Measurements from ENCODE around the gene HCRT.

The HCRT gene

DNA sequence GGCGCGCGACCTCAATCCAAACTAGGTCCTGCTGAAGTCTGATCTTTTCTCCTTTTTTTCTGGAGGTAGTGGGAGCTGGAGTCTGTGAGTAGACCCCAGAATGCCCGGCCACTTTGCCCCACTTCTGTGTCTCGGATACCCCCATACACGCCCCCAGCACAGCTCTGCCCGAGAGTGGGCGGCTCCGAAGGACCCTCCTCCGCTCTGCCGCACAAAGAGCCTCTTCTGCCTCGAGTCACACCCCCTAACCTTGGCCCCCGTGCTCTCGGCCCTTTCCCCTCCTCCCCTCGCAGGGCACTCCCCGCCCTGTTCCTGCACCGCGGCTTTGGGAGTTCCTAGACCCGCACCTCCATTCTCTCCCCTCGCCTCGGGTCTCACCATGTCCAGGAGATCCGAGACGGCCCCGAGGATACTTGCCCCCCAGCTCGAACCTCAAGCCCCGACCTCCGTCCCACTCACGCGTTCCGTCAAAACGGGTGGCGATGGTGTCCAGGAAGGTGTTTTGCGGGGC lies 4.8 kb downstream of the HCRT start:
- Histone ChIP-seq H3K9me3 (replicated peaks; ENCODE audit: insufficient read depth, low read length) (no peaks in the 10 kb centered on the region), H3K79me2 (ENCODE audit: low read length) (no peaks in the 10 kb centered on the region), H3K36me3 (replicated peaks; ENCODE audit: insufficient read depth, low read length) (no peaks in the 10 kb centered on the region), H2AFZ (ENCODE audit: low read length) (peak overlapping the region; percentile 75), H3K27me3 (replicated peaks; ENCODE audit: insufficient read depth, low read length) (no peaks in the 10 kb centered on the region), H4K20me1 (ENCODE audit: insufficient read depth, low read length) (no peaks in the 10 kb centered on the region), H3F3A (ENCODE audit: insufficient read depth, low read length) (peaks cover 41% of the 10 kb centered on the region), H3K4me3 (ENCODE audit: low read length) (peak overlapping the region; percentile 63), H3K4me1 (ENCODE audit: low read length) (peaks cover 47% of the 10 kb centered on the region), H3K27ac (ENCODE audit: low read length) (no peak overlapping the region), H3K4me2 (ENCODE audit: low read depth, low read length) (peak overlapping the region; percentile 70; the same call in 1 of the 2 replicates), H3K9ac (ENCODE audit: low read length) (no peak overlapping the region), H3K9me2 (replicated peaks; ENCODE audit: insufficient read depth, low read length) (no peaks in the 10 kb centered on the region)
- TF ChIP-seq, protein P1, sequence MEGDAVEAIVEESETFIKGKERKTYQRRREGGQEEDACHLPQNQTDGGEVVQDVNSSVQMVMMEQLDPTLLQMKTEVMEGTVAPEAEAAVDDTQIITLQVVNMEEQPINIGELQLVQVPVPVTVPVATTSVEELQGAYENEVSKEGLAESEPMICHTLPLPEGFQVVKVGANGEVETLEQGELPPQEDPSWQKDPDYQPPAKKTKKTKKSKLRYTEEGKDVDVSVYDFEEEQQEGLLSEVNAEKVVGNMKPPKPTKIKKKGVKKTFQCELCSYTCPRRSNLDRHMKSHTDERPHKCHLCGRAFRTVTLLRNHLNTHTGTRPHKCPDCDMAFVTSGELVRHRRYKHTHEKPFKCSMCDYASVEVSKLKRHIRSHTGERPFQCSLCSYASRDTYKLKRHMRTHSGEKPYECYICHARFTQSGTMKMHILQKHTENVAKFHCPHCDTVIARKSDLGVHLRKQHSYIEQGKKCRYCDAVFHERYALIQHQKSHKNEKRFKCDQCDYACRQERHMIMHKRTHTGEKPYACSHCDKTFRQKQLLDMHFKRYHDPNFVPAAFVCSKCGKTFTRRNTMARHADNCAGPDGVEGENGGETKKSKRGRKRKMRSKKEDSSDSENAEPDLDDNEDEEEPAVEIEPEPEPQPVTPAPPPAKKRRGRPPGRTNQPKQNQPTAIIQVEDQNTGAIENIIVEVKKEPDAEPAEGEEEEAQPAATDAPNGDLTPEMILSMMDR (IDR thresholded peaks at IDR 0.05; ENCODE audit: low read length) = no peak
- TF ChIP-seq EZH2 (optimal IDR thresholded peaks at IDR 0.05; ENCODE audit: low read depth, low read length) (no peak), EZH2phosphoT487 (IDR thresholded peaks at IDR 0.05; ENCODE audit: low read length) (no peak)
- DNase-seq = no peak

DNA sequence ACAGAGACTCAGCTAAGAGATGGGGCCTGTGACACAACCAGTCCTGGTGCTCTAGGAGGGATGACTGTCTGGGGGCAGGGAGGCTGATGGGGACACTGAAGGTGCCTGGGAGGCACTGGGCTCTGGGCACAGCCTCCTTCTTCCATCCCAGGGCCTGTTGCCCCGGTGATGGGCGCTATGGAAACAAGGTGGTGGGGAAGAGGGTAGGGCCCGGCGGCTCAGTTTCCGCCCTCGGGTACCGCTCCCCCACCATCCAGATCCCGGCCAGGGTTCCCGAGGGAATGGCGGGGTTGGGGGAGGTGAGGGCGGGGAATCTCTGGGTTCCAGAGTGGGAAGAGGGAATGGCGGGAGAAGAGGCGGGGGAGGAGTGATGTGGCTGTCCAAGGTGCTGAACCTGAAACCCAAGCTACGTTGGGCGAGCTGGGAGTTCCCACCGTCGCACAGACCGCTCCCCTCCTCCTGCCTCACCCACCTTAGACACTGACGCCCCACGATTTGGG lies 5.3 kb downstream of the HCRT start:
- Histone ChIP-seq H3K79me2 (ENCODE audit: low read length) (no peaks in the 10 kb centered on the region), H3F3A (ENCODE audit: insufficient read depth, low read length) (peaks cover 36% of the 10 kb centered on the region), H3K9me3 (replicated peaks; ENCODE audit: insufficient read depth, low read length) (no peaks in the 10 kb centered on the region), H3K4me1 (ENCODE audit: low read length) (peaks cover 42% of the 10 kb centered on the region), H3K27me3 (replicated peaks; ENCODE audit: insufficient read depth, low read length) (no peaks in the 10 kb centered on the region), H3K4me3 (ENCODE audit: low read length) (no peak overlapping the region), H3K36me3 (replicated peaks; ENCODE audit: insufficient read depth, low read length) (no peaks in the 10 kb centered on the region), H3K9me2 (replicated peaks; ENCODE audit: insufficient read depth, low read length) (no peaks in the 10 kb centered on the region), H4K20me1 (ENCODE audit: insufficient read depth, low read length) (no peaks in the 10 kb centered on the region), H3K27ac (ENCODE audit: low read length) (no peak overlapping the region), H3K4me2 (ENCODE audit: low read depth, low read length) (0 out of 2 replicates have a peak overlapping the region, but pooled peaks have one; percentile 70), H3K9ac (ENCODE audit: low read length) (no peak overlapping the region), H2AFZ (ENCODE audit: low read length) (no peak overlapping the region)
- DNase-seq = no peak
- TF ChIP-seq EZH2 (optimal IDR thresholded peaks at IDR 0.05; ENCODE audit: low read depth, low read length) (no peak), EZH2phosphoT487 (IDR thresholded peaks at IDR 0.05; ENCODE audit: low read length) (no peak)
- TF ChIP-seq, protein P1 (IDR thresholded peaks at IDR 0.05; ENCODE audit: low read length) = no peak

DNA sequence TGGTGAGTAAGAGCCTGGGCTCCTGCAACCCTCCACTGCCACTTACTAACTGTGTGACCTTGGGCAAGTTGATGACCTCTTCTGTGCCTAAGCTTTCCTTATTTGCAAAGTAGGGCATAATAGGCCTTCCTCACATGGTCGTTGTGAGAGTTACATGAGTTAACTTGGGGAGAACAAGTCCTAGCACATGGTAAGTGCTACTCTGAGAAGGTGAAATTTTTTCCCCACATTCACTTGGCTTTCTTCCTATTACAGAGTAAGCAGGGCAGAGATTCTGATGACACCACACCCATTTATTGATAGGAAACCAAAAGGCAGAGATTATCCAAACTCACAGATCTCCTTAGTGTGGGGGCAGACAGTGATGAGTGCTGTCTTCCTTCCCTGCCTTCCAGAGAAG lies 5.9 kb downstream of the HCRT start:
- DNase-seq = no peak
- no peak overlapping the region for H3K4me3 ChIP-seq (ENCODE audit: low read length)

More for the DNA sequence above, 5.9 kb downstream of the HCRT start:
- no peaks in the 10 kb centered on the region for H3K27me3 ChIP-seq (replicated peaks; ENCODE audit: insufficient read depth, low read length)
- H3K36me3 ChIP-seq (replicated peaks; ENCODE audit: insufficient read depth, low read length) = no peaks in the 10 kb centered on the region
- no peaks in the 10 kb centered on the region for H4K20me1 ChIP-seq (ENCODE audit: insufficient read depth, low read length)
- H3K9me2 ChIP-seq (replicated peaks; ENCODE audit: insufficient read depth, low read length) = no peaks in the 10 kb centered on the region
- H3K9ac ChIP-seq (ENCODE audit: low read length) = no peak overlapping the region
- no peaks in the 10 kb centered on the region for H3K79me2 ChIP-seq (ENCODE audit: low read length)
- H3K4me2 ChIP-seq (ENCODE audit: low read depth, low read length) = 0 out of 2 replicates have a peak overlapping the region, but pooled peaks have one; percentile 49
- no peak overlapping the region for H2AFZ ChIP-seq (ENCODE audit: low read length)
- H3F3A ChIP-seq (ENCODE audit: insufficient read depth, low read length) = peaks cover 29% of the 10 kb centered on the region; the same call in 1 of the 2 replicates
- H3K9me3 ChIP-seq (replicated peaks; ENCODE audit: insufficient read depth, low read length) = no peaks in the 10 kb centered on the region
- TF ChIP-seq EZH2phosphoT487 (IDR thresholded peaks at IDR 0.05; ENCODE audit: low read length) (no peak), EZH2 (optimal IDR thresholded peaks at IDR 0.05; ENCODE audit: low read depth, low read length) (no peak)
- TF ChIP-seq, protein P1 (IDR thresholded peaks at IDR 0.05; ENCODE audit: low read length) = no peak
- H3K27ac ChIP-seq (ENCODE audit: low read length) = peak overlapping the region; percentile 13; the same call in 1 of the 2 replicates
- H3K4me1 ChIP-seq (ENCODE audit: low read length) = peaks cover 36% of the 10 kb centered on the region
